DMS79 treated with DMSO at 0.1 percent for 48 hours (cell line): Measurements from ENCODE around the gene ZDHHC17.
"Not testable (repeated sequence)": the region's sequence is repeated elsewhere in the genome, so short reads cannot be mapped to it uniquely, and the experiment has no call there.

Source experiments
- DNase-seq: peaks from one replicate; lab custom pipeline; 2025; lab: John Stamatoyannopoulos, UW

The ZDHHC17 gene

DNA sequence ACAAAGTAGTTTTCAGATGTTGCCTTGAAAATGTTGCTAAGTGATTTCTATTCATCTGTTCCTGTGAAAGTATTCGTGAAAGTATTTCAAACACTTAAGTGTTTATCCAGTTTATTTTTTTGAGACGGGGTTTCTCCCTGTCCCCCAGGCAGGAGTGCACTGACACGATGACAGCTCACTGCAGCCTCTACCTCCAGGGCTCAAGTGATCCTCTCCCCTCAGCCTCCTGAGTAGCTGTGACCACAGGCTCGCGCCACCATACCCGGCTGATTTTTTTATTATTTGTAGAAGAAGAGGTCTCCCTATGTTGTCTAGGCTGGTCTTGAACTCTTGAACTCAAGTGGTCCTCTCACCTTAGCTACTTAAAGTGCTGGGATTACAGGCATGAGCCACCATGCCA, 1.7 kb downstream of the ZDHHC17 start:
- DNase-seq: no peak

DNA sequence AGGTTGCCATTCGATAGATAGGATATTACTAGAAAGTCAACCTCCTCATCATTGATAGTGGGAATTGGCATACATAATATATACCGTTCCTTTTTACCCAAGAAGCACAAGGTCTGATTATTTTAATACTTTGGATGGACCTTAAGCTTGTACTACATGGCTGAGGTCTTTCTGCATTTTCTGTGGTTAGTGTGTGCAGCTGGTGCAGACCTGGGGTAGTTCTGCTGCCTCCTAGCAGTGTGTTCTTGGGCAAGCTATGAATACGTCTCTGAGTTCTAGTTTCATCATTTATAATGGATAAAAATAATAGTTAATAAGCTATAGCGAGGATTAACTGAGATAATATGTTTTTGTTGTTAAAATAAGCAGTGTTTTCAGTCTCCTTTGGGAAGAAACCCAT, 2.2 kb downstream of the ZDHHC17 start:
- no peak for DNase-seq

DNA sequence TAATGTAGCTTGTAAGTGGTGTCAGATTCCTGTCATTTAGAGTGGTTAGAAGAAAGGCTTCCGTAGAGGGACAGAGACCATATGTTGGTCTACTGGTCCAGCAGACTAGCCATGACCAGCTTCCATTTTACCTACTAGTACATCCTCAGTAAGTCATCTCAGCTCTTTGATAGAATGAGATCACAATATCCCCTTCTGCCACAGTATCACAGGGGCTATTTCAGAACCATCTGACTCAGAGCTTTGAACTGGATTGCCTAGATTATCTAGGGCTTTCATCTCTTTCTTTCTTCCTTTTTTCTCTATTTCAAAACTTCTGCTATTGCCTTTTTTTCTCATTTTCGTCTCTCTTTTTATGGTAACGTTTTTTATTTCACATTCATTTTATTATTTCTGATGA, 4.7 kb downstream of the ZDHHC17 start:
- no peak for DNase-seq

DNA sequence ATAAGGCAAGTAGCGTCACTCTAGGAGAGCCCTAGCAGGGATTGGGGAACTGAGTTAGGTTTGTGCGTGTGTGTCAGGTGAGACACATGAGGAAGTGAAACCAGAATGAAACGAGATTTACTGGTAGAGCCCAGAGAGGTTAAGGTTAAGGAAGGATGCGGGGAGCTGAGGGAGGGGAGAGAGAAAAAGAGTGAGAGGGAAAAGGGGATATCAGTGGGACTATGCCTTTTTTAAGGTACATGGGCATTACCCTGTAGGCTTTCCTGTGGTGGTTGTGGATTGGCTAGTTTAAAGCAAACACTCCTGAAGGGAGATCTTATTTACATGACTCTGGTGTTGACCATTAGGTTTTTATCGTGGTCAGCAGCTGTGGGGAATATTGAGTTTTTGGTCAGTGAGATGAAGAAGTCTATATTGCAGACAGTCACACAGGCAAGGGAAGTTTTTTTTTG, 13.9 kb downstream of the ZDHHC17 start:
- no peak for DNase-seq

DNA sequence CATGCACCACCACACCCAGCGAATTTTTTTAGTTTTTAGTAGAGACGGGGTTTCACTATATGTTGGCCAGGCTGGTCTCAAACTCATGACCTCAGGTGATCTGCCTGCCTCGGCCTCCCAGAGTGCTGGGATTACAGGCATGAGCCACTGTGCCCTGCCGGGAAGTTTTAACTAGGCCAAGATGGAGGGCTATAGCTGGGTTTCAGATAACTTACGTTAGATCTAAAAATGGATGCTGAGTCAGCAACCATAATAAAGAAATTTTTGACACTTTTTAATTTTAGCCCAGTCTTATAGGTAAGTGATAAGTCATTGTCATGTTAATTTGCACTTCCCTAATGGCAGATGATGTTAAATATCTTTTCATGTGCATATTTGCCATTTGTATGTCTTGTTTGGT, 14.4 kb downstream of the ZDHHC17 start:
- no peak for DNase-seq

DNA sequence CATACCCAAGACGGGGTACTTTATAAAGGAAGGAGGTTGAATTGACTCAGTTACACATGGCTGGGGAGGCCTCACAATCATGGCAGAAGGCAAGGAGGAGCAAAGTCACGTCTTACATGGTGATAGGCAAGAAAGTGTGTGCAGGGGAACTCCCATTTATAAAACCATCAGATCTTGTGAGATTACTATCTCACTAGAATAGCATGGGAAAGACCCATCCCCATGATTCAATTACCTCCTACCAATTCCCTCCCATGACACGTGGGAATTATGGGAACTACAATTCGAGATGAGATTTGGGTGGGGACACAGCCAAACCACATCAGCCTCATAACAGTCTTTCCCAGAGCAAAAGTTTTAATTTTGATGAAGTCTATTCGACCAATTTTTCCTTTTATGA, 15.4 kb downstream of the ZDHHC17 start:
- not testable (repeated sequence) for DNase-seq

DNA sequence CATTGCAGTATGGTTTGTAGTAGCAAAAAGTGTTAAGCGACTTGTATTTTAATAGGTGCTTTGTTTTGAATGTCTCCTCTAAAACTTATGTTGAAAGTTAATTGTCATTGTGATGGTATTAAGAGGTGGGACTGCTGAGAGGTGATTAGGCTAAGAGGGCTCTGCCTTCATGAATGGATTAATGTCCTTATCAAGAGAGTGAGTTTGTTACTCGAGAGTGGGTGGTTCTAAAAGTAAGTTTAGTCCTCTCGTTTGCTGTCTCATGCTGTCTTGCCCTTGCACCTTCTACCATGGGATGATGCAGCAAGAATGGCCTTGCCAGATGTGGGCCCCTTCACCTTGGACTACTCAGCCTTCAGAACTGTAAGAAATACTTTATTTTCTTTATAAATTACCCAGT, 17.4 kb downstream of the ZDHHC17 start:
- no peak for DNase-seq

DNA sequence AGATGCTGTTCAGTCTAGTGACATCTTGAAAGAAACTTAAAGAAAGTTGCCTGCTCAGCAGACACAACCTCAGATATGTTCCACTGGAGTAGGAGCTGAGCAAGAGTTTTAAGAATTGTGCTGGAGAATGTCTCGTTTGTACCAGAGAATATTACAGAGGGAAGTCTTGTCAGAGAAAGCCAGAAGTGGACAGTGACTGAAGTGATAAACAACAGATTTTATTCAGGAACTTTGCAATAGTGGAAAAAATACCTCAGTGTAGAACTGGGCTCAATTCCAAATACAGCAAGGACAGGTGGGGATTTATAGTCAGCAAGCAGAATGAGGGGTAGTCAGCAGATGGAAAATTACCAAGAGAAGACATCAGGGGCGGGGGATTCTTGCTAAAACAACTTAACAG, 18.6 kb downstream of the ZDHHC17 start:
- no peak for DNase-seq

DNA sequence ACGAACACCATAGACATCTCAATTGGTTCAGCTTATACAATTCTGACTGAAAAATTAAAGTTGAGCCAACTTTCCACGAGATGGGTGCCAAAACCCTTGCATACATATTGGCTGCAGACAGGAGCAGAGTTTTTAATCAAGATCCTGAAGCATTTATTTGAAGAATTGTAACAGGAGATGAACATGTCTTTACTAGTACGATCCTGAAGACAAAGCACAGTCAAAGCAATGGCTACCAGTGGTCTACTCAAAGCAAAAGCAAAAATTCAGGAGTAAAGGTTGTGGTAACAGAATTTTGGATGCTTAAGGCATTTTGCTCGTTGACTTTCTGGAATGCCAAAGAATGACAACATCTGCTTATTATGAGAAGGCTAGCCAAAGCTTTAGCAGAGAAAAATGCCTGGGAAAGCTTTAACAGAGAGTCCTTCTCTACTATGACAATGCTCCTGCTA, 20.7 kb downstream of the ZDHHC17 start:
- no peak for DNase-seq

DNA sequence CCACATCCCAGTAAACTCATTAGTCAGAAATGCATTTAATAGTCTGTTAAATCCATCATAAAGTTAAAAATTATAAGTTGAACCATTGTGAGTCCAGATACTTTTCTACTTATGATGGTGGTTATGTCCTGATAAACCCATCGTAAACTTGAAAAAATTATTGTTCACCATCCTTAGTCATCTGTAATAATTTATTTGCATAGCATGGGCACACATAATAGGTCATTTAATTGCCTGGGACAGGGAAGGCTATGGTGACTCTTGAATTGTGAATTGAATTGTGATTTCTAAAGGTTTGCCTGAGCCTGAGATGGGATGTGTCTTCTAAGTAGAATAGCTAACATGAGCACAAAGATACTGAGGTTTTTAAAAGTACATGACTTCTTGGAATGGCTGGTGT, 21.5 kb downstream of the ZDHHC17 start:
- no peak for DNase-seq

DNA sequence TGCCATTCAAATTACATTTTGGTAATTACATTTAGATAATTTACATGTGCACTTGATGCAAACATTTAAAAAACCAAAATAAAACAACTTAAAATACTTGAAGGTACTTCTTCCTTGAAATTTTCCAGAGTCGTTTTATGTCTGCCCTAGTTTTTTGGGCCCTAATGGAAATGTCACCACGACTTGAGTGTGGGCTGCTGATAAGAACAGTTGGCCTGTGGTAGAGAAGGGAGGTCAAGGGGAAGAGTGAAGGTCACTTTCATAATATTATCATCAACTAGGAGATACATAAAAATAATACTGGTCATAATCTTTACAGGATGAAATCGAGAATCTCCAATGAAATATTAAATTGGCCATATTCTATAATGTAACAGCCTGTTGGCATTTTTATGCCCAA, 23.1 kb downstream of the ZDHHC17 start:
- DNase-seq: no peak

DNA sequence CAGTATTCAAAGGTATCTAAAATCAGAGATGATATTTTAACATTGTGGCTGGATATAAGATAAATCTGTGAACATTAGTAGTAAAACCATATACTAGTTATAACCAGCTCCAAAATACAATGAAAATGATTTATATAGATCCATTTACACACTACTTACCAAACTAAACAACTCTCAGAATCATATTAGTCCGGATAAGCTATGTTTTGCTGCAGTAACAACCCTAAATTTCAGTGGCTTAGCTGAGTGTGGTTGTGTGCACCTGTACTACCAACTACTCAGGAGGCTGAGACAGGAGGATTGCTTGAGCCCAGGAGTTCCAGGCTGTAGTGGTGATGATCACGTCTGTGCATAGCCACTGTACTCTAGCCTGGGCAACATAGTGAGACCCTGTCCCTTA, 23.8 kb downstream of the ZDHHC17 start:
- no peak for DNase-seq

DNA sequence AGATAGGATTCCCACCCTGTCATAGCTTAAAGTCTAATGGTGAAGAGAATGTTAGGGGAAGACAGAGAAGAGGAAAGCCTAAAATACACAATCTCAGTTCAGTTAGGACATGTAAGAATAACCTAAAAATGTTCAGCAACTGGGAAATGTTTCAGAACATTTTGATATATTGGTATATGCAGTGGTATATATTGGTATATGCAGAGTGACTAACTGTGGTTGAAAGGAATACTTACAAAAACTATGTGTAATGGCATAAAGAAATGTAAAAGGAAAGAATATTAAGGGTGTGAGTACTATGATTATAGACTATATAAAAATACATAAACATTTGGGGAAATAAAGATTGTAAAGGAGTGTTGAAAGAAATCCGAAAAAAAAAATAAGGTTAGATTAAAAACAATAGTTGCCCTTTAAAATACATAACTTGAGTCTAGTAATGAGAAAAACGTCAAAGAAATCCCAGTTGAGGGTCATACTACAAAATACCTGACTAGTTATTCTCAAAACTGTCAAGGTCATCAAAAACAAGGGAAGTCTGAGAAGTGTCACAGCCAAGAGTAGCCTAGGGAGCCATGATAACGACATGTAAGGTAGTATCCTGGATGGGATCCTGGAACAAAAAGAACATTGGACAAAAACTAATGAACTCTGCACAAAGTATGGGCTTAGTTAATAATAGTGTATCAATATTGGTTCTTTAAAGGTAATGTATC, 25.6 kb downstream of the ZDHHC17 start:
- DNase-seq: no peak

DNA sequence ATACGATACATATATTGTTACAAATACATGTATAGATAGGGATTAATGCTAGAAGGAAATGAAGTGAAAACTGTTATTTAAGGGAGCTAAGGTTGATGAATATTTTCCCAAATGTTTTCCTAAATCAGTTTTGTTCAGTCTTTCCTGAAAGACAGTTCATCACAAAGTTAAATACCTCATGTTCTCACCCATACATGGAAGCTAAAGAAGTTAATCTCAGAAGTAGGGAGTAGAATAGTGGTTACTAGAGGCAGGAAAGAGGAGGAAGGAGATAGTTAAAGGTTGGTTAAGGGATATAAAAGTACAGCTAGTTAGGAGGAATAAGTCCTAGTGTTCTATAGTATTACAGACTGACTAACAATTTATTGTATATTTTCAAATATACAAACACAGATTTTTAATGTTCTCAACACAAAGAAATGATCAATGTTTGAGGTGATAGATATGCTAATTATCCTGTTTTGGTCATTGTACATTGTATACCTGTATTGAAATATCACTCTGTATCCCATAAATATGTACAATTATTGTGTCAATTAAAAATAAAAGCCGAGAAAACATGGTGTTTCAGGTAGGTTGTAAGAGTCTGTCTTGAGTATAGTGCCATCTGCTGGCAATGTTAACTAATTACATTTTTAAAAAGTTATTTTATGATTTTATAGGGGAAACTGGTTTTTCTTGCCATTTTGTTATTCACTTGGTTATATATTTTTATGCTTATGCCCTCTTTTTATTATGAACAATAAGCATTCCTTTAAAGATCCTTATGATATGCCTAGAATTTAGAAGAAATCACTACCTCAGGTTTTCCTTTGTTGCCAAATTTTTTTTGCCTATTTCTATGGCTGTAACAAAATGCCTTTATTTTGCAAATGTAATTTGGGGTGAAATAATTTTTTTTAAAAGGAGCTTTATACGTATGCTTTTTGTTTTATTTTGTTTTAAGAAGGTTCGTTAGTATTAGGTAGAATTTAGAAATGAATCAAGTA, 26.9 kb downstream of the ZDHHC17 start:
- DNase-seq: peak; percentile 41

DNA sequence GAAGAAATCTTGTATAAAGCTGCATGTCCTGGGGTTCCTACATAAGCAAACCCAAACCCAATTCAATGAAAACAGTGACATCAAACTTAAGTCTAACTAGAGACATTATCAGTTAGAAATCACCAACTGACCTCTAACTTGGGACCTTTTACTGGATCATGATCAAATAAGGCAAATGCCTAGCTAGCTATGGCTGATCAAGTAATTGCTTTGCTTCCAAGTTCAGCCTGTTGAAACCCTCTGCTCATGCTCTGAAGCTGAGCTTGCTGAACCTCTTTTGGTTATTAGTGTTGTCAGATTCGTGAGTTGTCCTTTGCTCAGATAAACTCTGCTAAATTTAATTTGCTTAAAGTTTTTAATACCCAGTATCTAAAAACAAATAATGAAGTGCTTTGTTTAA, 28.9 kb downstream of the ZDHHC17 start:
- no peak for DNase-seq

DNA sequence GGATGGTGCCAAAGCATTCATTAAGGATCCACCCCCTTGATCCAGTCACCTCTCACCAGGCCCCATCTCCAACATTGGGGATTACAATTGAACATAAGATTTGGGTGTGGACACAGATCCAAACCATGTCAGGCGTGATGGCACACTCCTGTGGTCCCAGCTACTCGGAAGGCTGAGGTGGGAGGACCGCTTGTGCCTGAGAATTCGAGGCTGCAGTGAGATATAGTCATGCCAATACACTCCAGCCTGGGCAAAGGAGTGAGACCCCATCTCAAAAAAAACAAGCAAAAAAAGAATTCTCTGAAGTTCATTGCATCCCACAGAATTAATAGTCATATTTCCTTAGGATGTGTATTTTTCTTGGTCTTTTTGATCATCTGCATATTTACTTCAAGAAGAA, 34.9 kb downstream of the ZDHHC17 start:
- DNase-seq: no peak

DNA sequence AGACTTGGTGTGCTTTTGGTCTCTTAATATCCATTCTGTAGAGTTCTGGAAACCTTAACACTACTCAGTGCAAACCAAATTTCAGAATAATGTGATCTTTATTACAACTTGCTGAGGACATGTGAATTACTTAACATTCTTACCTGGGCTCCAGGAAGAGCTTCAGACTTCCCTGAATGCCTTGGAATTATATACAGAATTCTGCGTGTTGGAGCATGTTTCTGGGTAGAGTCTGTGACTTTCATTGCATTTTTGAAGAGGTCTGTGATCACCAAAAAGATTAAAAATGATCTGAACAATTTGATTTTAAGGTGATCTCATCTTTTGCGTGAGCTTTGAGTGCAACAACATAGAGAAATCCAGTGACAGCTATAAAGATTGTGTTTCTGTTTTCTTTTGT, 35.4 kb downstream of the ZDHHC17 start:
- DNase-seq: no peak

DNA sequence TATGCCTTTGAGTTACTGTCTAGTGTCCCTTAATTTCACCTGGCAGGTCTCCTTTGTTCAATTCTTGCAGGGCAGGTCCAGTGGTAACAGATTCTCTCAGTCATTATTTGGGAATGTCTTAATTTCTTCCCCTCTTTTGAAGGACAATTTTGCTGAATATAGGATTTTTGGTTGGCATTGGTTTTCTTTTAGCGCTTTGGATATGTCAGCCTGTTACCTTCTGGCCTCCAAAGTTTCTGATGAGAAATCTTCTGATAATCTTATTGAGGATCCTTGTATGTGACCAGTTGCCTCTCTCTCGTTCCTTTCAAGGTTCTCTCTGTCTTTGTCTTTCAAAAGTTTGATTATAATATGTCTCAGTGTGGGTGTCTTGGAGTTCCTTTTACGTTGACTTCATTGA, 38.1 kb downstream of the ZDHHC17 start:
- DNase-seq: no peak

DNA sequence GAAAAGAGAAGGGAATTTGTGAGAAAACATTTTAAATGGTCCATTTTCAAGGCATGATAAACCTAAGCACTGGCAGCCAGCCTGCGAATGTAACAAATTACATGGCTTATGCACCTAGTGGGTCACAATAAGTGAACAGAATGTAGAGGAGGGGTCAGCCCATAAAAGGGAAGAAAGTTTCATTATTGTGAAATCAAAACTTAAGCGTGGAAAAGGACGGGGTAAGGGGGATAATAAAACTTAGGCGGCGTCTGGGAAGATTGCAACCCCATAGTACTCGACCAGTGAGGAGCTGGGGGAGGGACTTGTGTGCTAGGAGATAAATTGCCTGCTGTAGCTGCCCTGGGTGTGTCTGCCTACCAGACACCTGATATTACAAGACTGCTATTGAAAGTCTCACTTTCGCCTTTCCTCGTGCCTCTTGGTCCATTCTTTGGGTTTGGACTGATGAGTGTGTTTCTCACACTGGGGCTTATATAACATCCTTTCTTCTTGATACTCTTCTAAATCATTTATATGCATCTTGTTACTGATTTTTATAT, 40.6 kb downstream of the ZDHHC17 start:
- DNase-seq: no peak

DNA sequence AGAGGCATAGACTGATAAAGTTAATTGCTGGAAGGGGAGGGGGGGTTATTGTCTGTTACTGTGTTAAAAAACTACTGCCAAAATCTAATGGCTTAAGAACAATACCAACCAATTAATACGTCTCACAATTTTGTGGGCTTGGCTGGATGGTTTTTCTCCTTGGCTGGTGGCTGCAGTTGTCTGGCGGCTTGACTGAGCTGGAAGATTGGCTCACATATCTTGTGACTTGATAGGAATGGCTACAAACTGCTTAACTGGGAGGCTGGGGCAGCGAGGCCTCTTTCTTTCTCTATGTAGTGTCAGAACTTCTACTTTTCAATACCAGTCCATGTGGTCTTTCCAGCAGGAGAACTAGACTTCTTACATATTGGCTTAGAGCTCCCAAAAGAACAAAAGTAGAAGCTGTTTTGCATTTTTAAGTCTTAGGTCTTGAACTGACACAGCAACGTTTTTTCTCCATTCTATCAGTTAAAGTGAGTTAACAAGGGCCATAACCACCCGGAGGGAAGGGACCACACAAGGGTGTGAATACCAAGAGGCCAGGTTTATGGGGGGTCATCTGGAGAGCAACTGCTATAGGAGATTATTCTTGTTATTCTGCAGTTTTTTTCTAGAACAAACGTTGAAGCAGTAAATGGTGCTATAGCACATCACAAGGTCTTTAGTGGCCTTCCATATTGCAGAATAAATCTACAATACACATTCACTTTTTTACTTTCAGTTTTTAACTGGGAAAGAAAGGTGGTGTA, 46.9 kb downstream of the ZDHHC17 start:
- no peak for DNase-seq

DNA sequence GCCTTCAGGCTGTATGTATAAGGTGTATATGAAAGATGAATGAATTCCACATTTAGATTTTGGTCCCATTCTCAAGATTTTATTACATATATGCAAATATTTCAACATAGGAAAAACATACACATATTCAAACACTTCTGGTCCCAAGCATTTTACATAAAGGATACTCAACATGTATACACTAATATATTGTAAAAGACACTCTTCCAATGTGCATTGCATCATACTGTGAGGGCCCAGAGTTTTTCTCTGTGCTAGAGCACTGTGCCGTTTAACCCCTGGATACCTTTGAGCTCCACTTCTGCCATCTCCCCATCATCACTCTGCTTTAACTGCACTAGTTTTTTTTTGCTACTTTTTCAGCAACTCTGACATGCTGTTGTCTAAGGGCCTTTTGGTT, 48.1 kb downstream of the ZDHHC17 start:
- DNase-seq: no peak

DNA sequence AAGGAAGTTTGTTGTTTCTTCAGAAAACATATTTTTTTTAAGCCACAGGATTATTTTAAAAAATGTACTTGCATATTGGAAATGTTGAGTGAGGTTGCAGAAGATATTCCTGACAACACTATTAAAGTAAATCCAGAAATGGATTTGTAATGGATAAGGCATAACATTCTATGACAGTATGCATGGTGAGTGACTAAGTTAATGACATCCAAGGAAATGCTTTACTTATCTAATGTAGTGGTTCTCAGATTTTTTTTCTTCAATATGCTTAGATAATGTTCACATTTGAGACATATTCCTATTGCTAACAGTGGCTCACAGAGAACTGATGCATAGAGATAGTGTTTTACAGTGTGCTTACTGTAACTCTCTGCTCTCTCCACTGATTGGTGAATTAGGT, 49.4 kb downstream of the ZDHHC17 start:
- no peak for DNase-seq
